Lower leg skin (tissue), 3 donors: ENCODE results near the gene RPS6KA4.

Experiments used
- CTCF ChIP-seq, 3 donors: fragments of 450-650 bp; IDR thresholded peaks; one replicate each; pipeline ENCODE4 v1.5.1; 2016; ENCODE audit warnings: antibody characterized with exemption in 3 of 3, mild to moderate bottlenecking in 3 of 3, moderate library complexity in 2 of 3
- POLR2A ChIP-seq, 2 donors: fragments of 450-650 bp; IDR thresholded peaks; one replicate each; pipeline ENCODE4 v1.6.1; 2016 to 2017; ENCODE audit warnings: antibody characterized with exemption in 2 of 2, mild to moderate bottlenecking in 1 of 2, moderate library complexity in 1 of 2

GRCh38 chr11:64360448-64360921, 1.5 kb downstream of the RPS6KA4 start:
- TF ChIP-seq CTCF (IDR thresholded peaks at IDR 0.05) = no peak
- TF ChIP-seq POLR2A (IDR thresholded peaks at IDR 0.05) = no peak
